Measurements from ENCODE around the gene NUP50. TPM values are rescaled to one million over a fixed set of nuclear protein-coding genes. Genes with fewer than 3 reads are reported as not detected.

Gene NUP50
- total and polyA plus RNA-seq, 2 donors (not counting 1 experiment from before 2014, with no cell fraction given): 9.1 to 105 TPM

DNA sequence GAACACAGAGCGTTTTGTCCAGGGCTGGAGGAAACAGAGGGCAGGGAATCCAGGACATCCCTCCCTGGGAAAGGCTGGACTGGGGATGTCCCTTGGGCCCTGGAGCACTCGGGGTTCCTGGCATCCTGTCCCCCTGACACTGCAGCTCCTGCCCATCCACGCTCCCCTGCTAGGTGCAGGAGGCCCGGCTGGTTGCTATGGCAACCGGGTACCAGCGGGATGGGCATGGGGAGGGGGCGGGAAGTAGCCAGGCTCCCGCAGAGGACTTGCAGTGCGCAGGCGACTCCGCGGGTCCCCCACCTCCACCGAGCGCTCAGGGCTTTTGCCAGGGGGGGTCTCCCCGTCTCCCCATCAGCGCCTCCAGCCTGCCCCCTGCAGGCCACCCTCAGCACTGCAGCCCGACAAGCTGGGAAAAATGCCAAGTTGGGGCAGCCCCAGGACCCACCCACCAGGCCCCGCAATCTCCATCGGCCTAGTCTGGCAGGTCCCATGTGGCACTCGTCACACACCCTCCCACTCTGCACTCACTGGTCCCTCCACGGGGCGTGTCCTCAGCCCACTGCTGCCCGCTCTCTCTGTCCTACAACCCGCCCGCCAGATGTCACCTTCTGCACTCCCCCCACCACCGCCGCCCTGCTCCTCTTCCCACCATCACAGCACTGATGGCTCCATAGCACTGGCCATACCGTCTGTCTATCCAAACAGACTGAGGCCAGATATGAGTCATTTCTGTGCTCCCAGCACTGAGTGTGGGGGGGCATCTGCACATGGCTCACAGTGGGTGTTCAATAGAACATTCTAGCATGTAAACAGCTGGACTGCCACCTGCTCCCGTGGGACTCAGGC is 45.5 kb downstream of the NUP50 start:
- H3K27ac ChIP-seq (ENCODE audit: low read length in 2 of 2): no peak overlapping the region
- peak; percentile 38 for DNase-seq
- peaks cover 6 to 13% of the 10 kb centered on the region in 2 donors for H3K4me1 ChIP-seq (ENCODE audit: control insufficient read depth in 2 of 2, insufficient read depth in 2 of 2, low read length in 2 of 2)
- H3K79me2 ChIP-seq (ENCODE audit: control insufficient read depth, insufficient read depth, low read length): peaks cover 14% of the 10 kb centered on the region
- H3K36me3 ChIP-seq (replicated peaks in 1 of 2; ENCODE audit: control extremely low read depth in 1 of 2, control insufficient read depth in 1 of 2, extremely low read depth in 1 of 2, insufficient read depth in 2 of 2, low read length in 1 of 2): peaks cover 0 to 44% of the 10 kb centered on the region in 2 experiments
- H3K4me2 ChIP-seq (replicated peaks; ENCODE audit: low read depth, low read length, poor library complexity, severe bottlenecking): no peak overlapping the region
- Mint-ChIP-seq H3K9me3 (ENCODE audit: insufficient read depth) (no peaks in the 10 kb centered on the region), H3K4me3 (no peak overlapping the region), H3K27ac (no peak overlapping the region), H3K27me3 (no peaks in the 10 kb centered on the region), H3K4me1 (peaks cover 17% of the 10 kb centered on the region)
- intact Hi-C loops (cut with micrococcal nuclease): no loop called here
- H3K4me3 ChIP-seq (ENCODE audit: control extremely low read depth in 1 of 5, extremely low read depth in 1 of 5, insufficient read depth in 1 of 5, low read depth in 2 of 5, low read length in 4 of 5): no peak overlapping the region
- no peak overlapping the region for H2AFZ ChIP-seq (ENCODE audit: insufficient read depth, low read depth, low read length, poor library complexity, severe bottlenecking)
- no peak for ATAC-seq (ENCODE audit: low read depth)
- ChIA-PET CTCF (interaction anchor here (1.0 to 1.3 kb wide), 2 partner anchors 26 to 54 kb away, joined by 3 read pairs; no protein-coding TSS in a partner anchor), POLR2A (no interaction called here)
- 89% methylated on average over 29 of the region's 29 CpGs for WGBS (ENCODE audit: insufficient coverage)
- peaks cover 0 to 3% (median 0%) of the 10 kb centered on the region in 3 donors for H3K9me3 ChIP-seq (ENCODE audit: control extremely low read depth in 1 of 3, control insufficient read depth in 2 of 3, insufficient read depth in 1 of 3, low read length in 2 of 3)
- no peak overlapping the region for H3K9ac ChIP-seq (ENCODE audit: low read length)
- no peak for TF ChIP-seq EZH2 (IDR thresholded peaks at IDR 0.05; ENCODE audit: borderline replicate concordance, insufficient read depth, low read depth, low read length, poor library complexity, severe bottlenecking)
- TF ChIP-seq, protein P1, sequence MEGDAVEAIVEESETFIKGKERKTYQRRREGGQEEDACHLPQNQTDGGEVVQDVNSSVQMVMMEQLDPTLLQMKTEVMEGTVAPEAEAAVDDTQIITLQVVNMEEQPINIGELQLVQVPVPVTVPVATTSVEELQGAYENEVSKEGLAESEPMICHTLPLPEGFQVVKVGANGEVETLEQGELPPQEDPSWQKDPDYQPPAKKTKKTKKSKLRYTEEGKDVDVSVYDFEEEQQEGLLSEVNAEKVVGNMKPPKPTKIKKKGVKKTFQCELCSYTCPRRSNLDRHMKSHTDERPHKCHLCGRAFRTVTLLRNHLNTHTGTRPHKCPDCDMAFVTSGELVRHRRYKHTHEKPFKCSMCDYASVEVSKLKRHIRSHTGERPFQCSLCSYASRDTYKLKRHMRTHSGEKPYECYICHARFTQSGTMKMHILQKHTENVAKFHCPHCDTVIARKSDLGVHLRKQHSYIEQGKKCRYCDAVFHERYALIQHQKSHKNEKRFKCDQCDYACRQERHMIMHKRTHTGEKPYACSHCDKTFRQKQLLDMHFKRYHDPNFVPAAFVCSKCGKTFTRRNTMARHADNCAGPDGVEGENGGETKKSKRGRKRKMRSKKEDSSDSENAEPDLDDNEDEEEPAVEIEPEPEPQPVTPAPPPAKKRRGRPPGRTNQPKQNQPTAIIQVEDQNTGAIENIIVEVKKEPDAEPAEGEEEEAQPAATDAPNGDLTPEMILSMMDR (IDR thresholded peaks at IDR 0.05): peak; percentile 48
- H3K27me3 ChIP-seq (replicated peaks in 1 of 4; ENCODE audit: control extremely low read depth in 1 of 4, control insufficient read depth in 3 of 4, insufficient read depth in 4 of 4, low read length in 3 of 4): no peaks in the 10 kb centered on the region
- peaks cover 23% of the 10 kb centered on the region for H4K20me1 ChIP-seq (ENCODE audit: control insufficient read depth, insufficient read depth, low read length, poor library complexity, severe bottlenecking)

DNA sequence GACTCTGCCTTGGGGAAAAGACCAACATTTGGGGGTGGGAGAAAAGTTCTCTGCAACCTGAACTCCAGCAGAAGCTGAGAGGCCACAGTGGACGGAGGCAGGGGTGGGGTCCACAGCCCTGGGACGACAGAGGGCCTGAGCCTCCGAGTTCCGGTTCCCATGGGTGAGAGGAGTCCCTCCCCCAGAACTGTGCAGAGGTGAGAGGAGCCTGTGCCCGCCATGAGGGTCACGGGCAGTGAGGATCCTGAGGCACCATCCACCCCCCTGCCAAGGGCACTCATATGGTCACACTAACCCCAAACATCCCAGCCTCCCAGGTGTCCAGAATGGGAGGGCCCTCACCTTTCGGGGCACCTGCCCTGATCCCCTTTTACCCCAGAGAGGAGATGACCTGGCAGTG is 46.4 kb downstream of the NUP50 start:
- peaks cover 21% of the 10 kb centered on the region for H3K4me1 Mint-ChIP-seq
- CTCF ChIA-PET: interaction anchor here (1.0 kb wide), 1 partner anchor 53 kb away, joined by 3 read pairs; no protein-coding TSS in a partner anchor

More for the DNA sequence above, 46.4 kb downstream of the NUP50 start:
- Histone ChIP-seq H3K36me3 (replicated peaks in 1 of 2; ENCODE audit: control extremely low read depth in 1 of 2, control insufficient read depth in 1 of 2, extremely low read depth in 1 of 2, insufficient read depth in 2 of 2, low read length in 1 of 2) (peaks cover 0 to 35% of the 10 kb centered on the region in 2 experiments), H3K9me3 (ENCODE audit: control extremely low read depth in 1 of 3, control insufficient read depth in 2 of 3, insufficient read depth in 1 of 3, low read length in 2 of 3) (peaks cover 0 to 3% (median 0%) of the 10 kb centered on the region in 3 donors), H3K27me3 (replicated peaks in 1 of 4; ENCODE audit: control extremely low read depth in 1 of 4, control insufficient read depth in 3 of 4, insufficient read depth in 4 of 4, low read length in 3 of 4) (no peaks in the 10 kb centered on the region), H3K4me3 (ENCODE audit: control extremely low read depth in 1 of 5, extremely low read depth in 1 of 5, insufficient read depth in 1 of 5, low read depth in 2 of 5, low read length in 4 of 5) (no peak overlapping the region), H4K20me1 (ENCODE audit: control insufficient read depth, insufficient read depth, low read length, poor library complexity, severe bottlenecking) (peaks cover 23% of the 10 kb centered on the region), H3K27ac (ENCODE audit: low read length in 2 of 2) (no peak overlapping the region), H3K4me2 (replicated peaks; ENCODE audit: low read depth, low read length, poor library complexity, severe bottlenecking) (no peak overlapping the region), H3K79me2 (ENCODE audit: control insufficient read depth, insufficient read depth, low read length) (peaks cover 19% of the 10 kb centered on the region), H3K9ac (ENCODE audit: low read length) (no peak overlapping the region), H2AFZ (ENCODE audit: insufficient read depth, low read depth, low read length, poor library complexity, severe bottlenecking) (no peak overlapping the region), H3K4me1 (ENCODE audit: control insufficient read depth in 2 of 2, insufficient read depth in 2 of 2, low read length in 2 of 2) (peaks cover 6 to 17% of the 10 kb centered on the region in 2 donors)
- H3K9me3 Mint-ChIP-seq (ENCODE audit: insufficient read depth): no peaks in the 10 kb centered on the region
- TF ChIP-seq, protein P1 (IDR thresholded peaks at IDR 0.05): no peak
- no peak for TF ChIP-seq EZH2 (IDR thresholded peaks at IDR 0.05; ENCODE audit: borderline replicate concordance, insufficient read depth, low read depth, low read length, poor library complexity, severe bottlenecking)
- no peak for DNase-seq
- no peak overlapping the region for H3K4me3 Mint-ChIP-seq
- no peak overlapping the region for H3K27ac Mint-ChIP-seq
- H3K27me3 Mint-ChIP-seq: no peaks in the 10 kb centered on the region
- POLR2A ChIA-PET: no interaction called here
- no peak for ATAC-seq (ENCODE audit: low read depth)
- intact Hi-C loops (cut with micrococcal nuclease): no loop called here
- 97% methylated on average over 6 of the region's 7 CpGs for WGBS (ENCODE audit: insufficient coverage)
